Left ventricle myocardium superior (tissue), 1 donor: ENCODE measurements around the gene SCGN. TPM values are rescaled to one million over a fixed set of nuclear protein-coding genes. Genes with fewer than 3 reads are reported as not detected.
A peak's percentile ranks its signal among the peaks of the same experiment; 100 is the strongest.

ENCODE experiments used
- ATAC-seq: fragments of 200-7000 bp; cut with Tn5 transposase; one replicate; pipeline ENCODE4 v1.9.1; 2020; ENCODE audit warnings: mild to moderate bottlenecking, moderate library complexity
- DNase-seq: peaks from one replicate; pipeline ENCODE4 v3.0.0-alpha.2; 2020
- intact Hi-C: fragments of 100-400 bp; cut with micrococcal nuclease; formaldehyde crosslinking; loops from one replicate; pipeline ENCODE4 v1.11.0; 2022
- long read RNA-seq: library from polyadenylated mRNA; unstranded; transcript quantifications from one replicate; pipeline ENCODE4 v2.0.0, GENCODE V29; 2021
- total RNA-seq: library from RNA; stranded (reverse); fragmentation: NEBNext Ultra II Directional; extraction: Animal tissue kit (Norgen Biotek cat#: 25700); gene quantifications from one replicate; pipeline ENCODE4 v1.2.1, GENCODE V29; 2021
- donor health status: DM: no; HTN: yes; CAD: no; lungs with severe emphysema.

The SCGN gene
- 0.79 TPM for total RNA-seq
- long read RNA-seq, partial matches to known transcripts: 0 of 2 reads
- long read RNA-seq, other reads (novel, unspliced or antisense): 0 of 2 reads

GRCh38 chr6:25652007-25652515, at the start of gene SCGN:
SCGN (plus strand) TSS chr6:25652215; CDS start chr6:25652404, 189 bp downstream.
- peak; percentile 84 for ATAC-seq
- intact Hi-C loops: no loop called here
- peak; percentile 76 for DNase-seq

- ATAC-seq: no peak
- no peak for DNase-seq
- intact Hi-C loops: no loop called here
Observed at GRCh38 chr6:25602674-25602982, 49.4 kb upstream of the SCGN start.

GRCh38 chr6:25603251-25603650, 48.8 kb upstream of the SCGN start:
- ATAC-seq (no peak), DNase-seq (no peak)
- intact Hi-C loops: no loop called here

- DNase-seq (no peak), ATAC-seq (no peak)
- intact Hi-C loops: no loop called here
Observed at GRCh38 chr6:25606151-25606550, 45.9 kb upstream of the SCGN start.

- no peak for DNase-seq
- intact Hi-C loops: no loop called here
- ATAC-seq: no peak
Observed at GRCh38 chr6:25608558-25609174, 43.3 kb upstream of the SCGN start.

- ATAC-seq: no peak
- intact Hi-C loops: no loop called here
- no peak for DNase-seq
Observed at GRCh38 chr6:25612666-25613065, 39.3 kb upstream of the SCGN start.

- intact Hi-C loops: no loop called here
- ATAC-seq: no peak
- DNase-seq: no peak
Observed at GRCh38 chr6:25613415-25613814, 38.6 kb upstream of the SCGN start.

- DNase-seq (no peak), ATAC-seq (no peak)
- intact Hi-C loops: no loop called here
Observed at GRCh38 chr6:25614052-25614451, 38.0 kb upstream of the SCGN start.

GRCh38 chr6:25615471-25615870, 36.5 kb upstream of the SCGN start:
- DNase-seq (no peak), ATAC-seq (no peak)
- intact Hi-C loops: no loop called here

GRCh38 chr6:25617997-25618396, 34.0 kb upstream of the SCGN start:
- ATAC-seq: no peak
- intact Hi-C loops: no loop called here
- no peak for DNase-seq

- DNase-seq (no peak), ATAC-seq (no peak)
- intact Hi-C loops: no loop called here
Observed at GRCh38 chr6:25619217-25619616, 32.8 kb upstream of the SCGN start.

- intact Hi-C loops: no loop called here
- ATAC-seq: no peak
- no peak for DNase-seq
Observed at GRCh38 chr6:25620391-25620790, 31.6 kb upstream of the SCGN start.

GRCh38 chr6:25623065-25623464, 28.9 kb upstream of the SCGN start:
- DNase-seq (no peak), ATAC-seq (no peak)
- intact Hi-C loops: no loop called here

GRCh38 chr6:25623879-25624278, 28.1 kb upstream of the SCGN start:
- ATAC-seq (no peak), DNase-seq (no peak)
- intact Hi-C loops: no loop called here

GRCh38 chr6:25627001-25627400, 25.0 kb upstream of the SCGN start:
- DNase-seq (no peak), ATAC-seq (no peak)
- intact Hi-C loops: no loop called here

- DNase-seq (no peak), ATAC-seq (no peak)
- intact Hi-C loops: no loop called here
Observed at GRCh38 chr6:25628471-25629197, 23.4 kb upstream of the SCGN start.

- intact Hi-C loops: no loop called here
- no peak for ATAC-seq
- DNase-seq: no peak
Observed at GRCh38 chr6:25629198-25629576, 22.8 kb upstream of the SCGN start.

- DNase-seq (no peak), ATAC-seq (no peak)
- intact Hi-C loops: no loop called here
Observed at GRCh38 chr6:25630508-25631278, 21.3 kb upstream of the SCGN start.

- intact Hi-C loops: no loop called here
- no peak for ATAC-seq
- no peak for DNase-seq
Observed at GRCh38 chr6:25635886-25636317, 16.1 kb upstream of the SCGN start.

GRCh38 chr6:25637211-25637610, 14.8 kb upstream of the SCGN start:
- ATAC-seq (no peak), DNase-seq (no peak)
- intact Hi-C loops: no loop called here
